Measurements from ENCODE around the gene CORIN.

CORIN gene

GRCh38 chr4:47831026-47831679, 6.7 kb downstream of the CORIN start:
- peaks cover 8% of the 10 kb centered on the region for H3K4me1 Mint-ChIP-seq
- H3K27ac Mint-ChIP-seq = no peak overlapping the region
- TF ChIP-seq, protein P1, sequence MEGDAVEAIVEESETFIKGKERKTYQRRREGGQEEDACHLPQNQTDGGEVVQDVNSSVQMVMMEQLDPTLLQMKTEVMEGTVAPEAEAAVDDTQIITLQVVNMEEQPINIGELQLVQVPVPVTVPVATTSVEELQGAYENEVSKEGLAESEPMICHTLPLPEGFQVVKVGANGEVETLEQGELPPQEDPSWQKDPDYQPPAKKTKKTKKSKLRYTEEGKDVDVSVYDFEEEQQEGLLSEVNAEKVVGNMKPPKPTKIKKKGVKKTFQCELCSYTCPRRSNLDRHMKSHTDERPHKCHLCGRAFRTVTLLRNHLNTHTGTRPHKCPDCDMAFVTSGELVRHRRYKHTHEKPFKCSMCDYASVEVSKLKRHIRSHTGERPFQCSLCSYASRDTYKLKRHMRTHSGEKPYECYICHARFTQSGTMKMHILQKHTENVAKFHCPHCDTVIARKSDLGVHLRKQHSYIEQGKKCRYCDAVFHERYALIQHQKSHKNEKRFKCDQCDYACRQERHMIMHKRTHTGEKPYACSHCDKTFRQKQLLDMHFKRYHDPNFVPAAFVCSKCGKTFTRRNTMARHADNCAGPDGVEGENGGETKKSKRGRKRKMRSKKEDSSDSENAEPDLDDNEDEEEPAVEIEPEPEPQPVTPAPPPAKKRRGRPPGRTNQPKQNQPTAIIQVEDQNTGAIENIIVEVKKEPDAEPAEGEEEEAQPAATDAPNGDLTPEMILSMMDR (IDR thresholded peaks at IDR 0.05; ENCODE audit: unreplicated experiment in 3 of 3) = no peak
- peaks cover 7% of the 10 kb centered on the region for H3K9me3 Mint-ChIP-seq
- H3K4me3 Mint-ChIP-seq = no peak overlapping the region
- H3K36me3 Mint-ChIP-seq (ENCODE audit: low read depth) = peaks cover 18% of the 10 kb centered on the region
- peaks cover 9% of the 10 kb centered on the region for H3K27me3 Mint-ChIP-seq (ENCODE audit: low read depth)

DNA sequence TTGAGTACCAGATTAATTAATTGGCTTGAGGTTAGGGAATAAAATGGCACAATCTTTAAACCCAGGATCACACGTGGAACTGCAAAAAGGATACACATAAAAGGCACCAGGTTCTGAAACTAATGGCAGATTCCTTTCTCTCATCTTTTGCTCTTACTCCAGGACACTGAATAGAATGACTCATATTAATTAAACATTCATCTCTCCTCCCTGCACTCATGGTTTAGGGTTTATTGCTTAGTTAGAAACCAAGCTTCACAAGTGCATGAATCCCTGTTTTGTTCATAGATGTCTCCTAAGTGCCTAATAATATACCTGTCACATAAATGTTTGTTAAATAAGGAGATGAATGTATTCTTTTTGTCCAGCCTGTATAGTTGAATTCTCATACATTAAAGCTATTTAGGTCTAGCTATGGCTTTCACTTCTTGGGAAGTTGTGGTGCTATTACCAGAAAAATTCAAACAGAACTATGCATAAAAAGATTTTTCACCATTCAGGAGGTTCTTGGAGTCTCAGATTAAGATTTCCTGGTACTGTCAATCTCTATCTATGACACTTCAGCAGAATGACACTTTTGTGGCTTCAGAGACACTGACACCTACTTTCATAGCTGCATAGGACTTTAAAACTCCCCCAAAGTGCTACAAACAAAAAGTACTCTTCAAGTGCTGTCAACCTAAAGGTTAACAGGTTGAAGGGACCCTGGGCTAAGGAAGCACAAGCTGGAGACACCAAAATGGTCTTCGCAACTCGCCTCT, 7.4 kb downstream of the CORIN start:
- Mint-ChIP-seq H3K9me3 (peaks cover 7% of the 10 kb centered on the region), H3K4me1 (peaks cover 4% of the 10 kb centered on the region), H3K27me3 (ENCODE audit: low read depth) (peaks cover 5% of the 10 kb centered on the region), H3K36me3 (ENCODE audit: low read depth) (peaks cover 18% of the 10 kb centered on the region), H3K27ac (no peak overlapping the region), H3K4me3 (no peak overlapping the region)
- TF ChIP-seq, protein P1 (IDR thresholded peaks at IDR 0.05; ENCODE audit: unreplicated experiment in 3 of 3) = no peak

DNA sequence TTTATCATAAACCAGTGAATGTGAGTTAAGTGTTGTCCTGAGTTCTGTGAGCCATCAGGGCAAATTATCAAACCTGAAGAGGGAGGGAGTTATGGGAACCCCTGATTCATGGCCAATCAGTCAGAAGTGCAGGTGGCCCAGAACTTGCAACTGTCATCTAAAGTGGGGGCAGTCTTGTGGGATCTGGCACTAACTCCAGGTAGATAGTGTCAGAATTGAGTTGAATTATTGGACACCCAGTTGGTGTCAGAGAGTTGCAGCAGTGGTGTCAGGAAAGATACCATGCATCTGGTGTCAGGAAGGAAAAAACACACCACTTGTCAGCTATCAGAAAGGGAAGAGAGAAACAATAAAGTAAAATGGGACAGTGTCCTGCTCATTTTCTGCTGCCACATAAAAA, 8.4 kb downstream of the CORIN start:
- Mint-ChIP-seq H3K4me1 (peaks cover 4% of the 10 kb centered on the region), H3K27me3 (ENCODE audit: low read depth) (no peaks in the 10 kb centered on the region), H3K27ac (no peak overlapping the region), H3K4me3 (no peak overlapping the region), H3K9me3 (peaks cover 7% of the 10 kb centered on the region), H3K36me3 (ENCODE audit: low read depth) (peaks cover 18% of the 10 kb centered on the region)
- TF ChIP-seq, protein P1 (IDR thresholded peaks at IDR 0.05; ENCODE audit: unreplicated experiment in 3 of 3) = no peak

DNA sequence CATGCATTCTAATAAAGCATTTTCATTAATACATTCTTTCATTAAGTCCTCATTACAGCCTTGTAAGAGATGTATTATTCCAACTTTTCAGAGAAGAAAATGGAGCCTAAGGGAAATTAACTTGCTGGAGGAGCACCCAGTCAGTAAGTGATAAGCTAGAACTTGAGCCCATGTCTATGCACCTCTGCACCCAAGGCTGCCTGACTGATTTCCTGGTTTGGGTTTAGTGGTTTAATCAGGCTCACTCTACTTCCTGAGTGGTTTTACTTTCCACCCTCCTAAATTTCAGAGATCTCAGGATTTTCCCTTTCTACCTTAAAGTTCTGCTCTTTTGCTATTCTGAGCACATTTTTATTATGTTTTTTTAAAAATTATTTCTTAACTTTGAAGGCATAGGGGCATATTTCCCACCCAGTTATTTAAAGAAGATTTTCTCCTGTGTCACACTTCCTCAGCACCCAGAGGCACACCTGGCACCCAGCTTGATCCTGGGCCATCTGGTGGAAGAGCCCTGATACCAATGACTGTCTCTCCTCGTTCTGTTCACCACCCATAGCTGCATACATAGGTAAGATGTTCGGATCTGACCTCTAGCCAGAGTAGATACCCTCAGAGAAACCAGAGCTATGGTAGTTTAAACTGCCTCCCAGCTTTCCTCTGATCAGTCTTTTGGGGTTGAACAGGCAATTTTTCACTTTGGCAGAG, 10.4 kb downstream of the CORIN start:
- Mint-ChIP-seq H3K9me3 (peaks cover 5% of the 10 kb centered on the region), H3K36me3 (ENCODE audit: low read depth) (peaks cover 6% of the 10 kb centered on the region), H3K27ac (peak overlapping the region in 1 of 3 experiments; percentile 7), H3K4me3 (no peak overlapping the region), H3K27me3 (ENCODE audit: low read depth) (no peaks in the 10 kb centered on the region), H3K4me1 (peaks cover 4% of the 10 kb centered on the region)
- TF ChIP-seq, protein P1 (IDR thresholded peaks at IDR 0.05; ENCODE audit: unreplicated experiment in 3 of 3) = no peak

- H3K4me1 Mint-ChIP-seq = no peaks in the 10 kb centered on the region
- no peaks in the 10 kb centered on the region for H3K27me3 Mint-ChIP-seq (ENCODE audit: low read depth)
- TF ChIP-seq, protein P1 (IDR thresholded peaks at IDR 0.05; ENCODE audit: unreplicated experiment in 3 of 3) = no peak
- H3K9me3 Mint-ChIP-seq = no peaks in the 10 kb centered on the region
- peak overlapping the region in 1 of 3 experiments; percentile 61 for H3K27ac Mint-ChIP-seq
- no peaks in the 10 kb centered on the region for H3K36me3 Mint-ChIP-seq (ENCODE audit: low read depth)
- H3K4me3 Mint-ChIP-seq = no peak overlapping the region
These were observed 13.0 kb downstream of the CORIN start for GRCh38 chr4:47824840-47825239.

All from nephron (organoid).